ENCODE data around the gene FLT1.

FLT1 gene

GRCh38 chr13:28467034-28467433, 27.9 kb downstream of the FLT1 start:
- H4K20me1 ChIP-seq (ENCODE audit: insufficient read depth) = no peaks in the 10 kb centered on the region
- H3K27ac ChIP-seq = no peak overlapping the region
- TF ChIP-seq, protein P1, sequence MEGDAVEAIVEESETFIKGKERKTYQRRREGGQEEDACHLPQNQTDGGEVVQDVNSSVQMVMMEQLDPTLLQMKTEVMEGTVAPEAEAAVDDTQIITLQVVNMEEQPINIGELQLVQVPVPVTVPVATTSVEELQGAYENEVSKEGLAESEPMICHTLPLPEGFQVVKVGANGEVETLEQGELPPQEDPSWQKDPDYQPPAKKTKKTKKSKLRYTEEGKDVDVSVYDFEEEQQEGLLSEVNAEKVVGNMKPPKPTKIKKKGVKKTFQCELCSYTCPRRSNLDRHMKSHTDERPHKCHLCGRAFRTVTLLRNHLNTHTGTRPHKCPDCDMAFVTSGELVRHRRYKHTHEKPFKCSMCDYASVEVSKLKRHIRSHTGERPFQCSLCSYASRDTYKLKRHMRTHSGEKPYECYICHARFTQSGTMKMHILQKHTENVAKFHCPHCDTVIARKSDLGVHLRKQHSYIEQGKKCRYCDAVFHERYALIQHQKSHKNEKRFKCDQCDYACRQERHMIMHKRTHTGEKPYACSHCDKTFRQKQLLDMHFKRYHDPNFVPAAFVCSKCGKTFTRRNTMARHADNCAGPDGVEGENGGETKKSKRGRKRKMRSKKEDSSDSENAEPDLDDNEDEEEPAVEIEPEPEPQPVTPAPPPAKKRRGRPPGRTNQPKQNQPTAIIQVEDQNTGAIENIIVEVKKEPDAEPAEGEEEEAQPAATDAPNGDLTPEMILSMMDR (conservative IDR thresholded peaks at IDR 0.05; ENCODE audit: low read depth, low read length) = no peak
- no peaks in the 10 kb centered on the region for H3K36me3 ChIP-seq (ENCODE audit: insufficient read depth)
- H3K4me3 ChIP-seq (IDR thresholded peaks at IDR 0.05; ENCODE audit: insufficient read depth, low read depth, low read length) = no peak overlapping the region
- H3K9ac ChIP-seq = no peak overlapping the region
- H2AFZ ChIP-seq (ENCODE audit: low read depth) = no peak overlapping the region
- no peaks in the 10 kb centered on the region for H3K79me2 ChIP-seq (ENCODE audit: insufficient read depth, low read depth)
- no peaks in the 10 kb centered on the region for H3K4me1 ChIP-seq (ENCODE audit: low read depth, poor library complexity, severe bottlenecking)
- no peak overlapping the region for H3K4me2 ChIP-seq
- H3K27me3 ChIP-seq (ENCODE audit: insufficient read depth, low read depth) = no peaks in the 10 kb centered on the region

GRCh38 chr13:28466151-28466550, 28.8 kb downstream of the FLT1 start:
- no peak overlapping the region for H3K27ac ChIP-seq
- no peak overlapping the region for H2AFZ ChIP-seq (ENCODE audit: low read depth)
- H4K20me1 ChIP-seq (ENCODE audit: insufficient read depth) = no peaks in the 10 kb centered on the region
- no peaks in the 10 kb centered on the region for H3K27me3 ChIP-seq (ENCODE audit: insufficient read depth, low read depth)
- H3K9ac ChIP-seq = no peak overlapping the region
- H3K4me1 ChIP-seq (ENCODE audit: low read depth, poor library complexity, severe bottlenecking) = no peaks in the 10 kb centered on the region
- H3K4me3 ChIP-seq (IDR thresholded peaks at IDR 0.05; ENCODE audit: insufficient read depth, low read depth, low read length) = no peak overlapping the region
- no peaks in the 10 kb centered on the region for H3K36me3 ChIP-seq (ENCODE audit: insufficient read depth)
- no peaks in the 10 kb centered on the region for H3K79me2 ChIP-seq (ENCODE audit: insufficient read depth, low read depth)
- TF ChIP-seq, protein P1 (conservative IDR thresholded peaks at IDR 0.05; ENCODE audit: low read depth, low read length) = no peak
- H3K4me2 ChIP-seq = no peak overlapping the region

GRCh38 chr13:28464861-28465460, 30.0 kb downstream of the FLT1 start:
- Histone ChIP-seq H3K4me1 (ENCODE audit: low read depth, poor library complexity, severe bottlenecking) (no peaks in the 10 kb centered on the region), H3K27ac (no peak overlapping the region), H3K27me3 (ENCODE audit: insufficient read depth, low read depth) (no peaks in the 10 kb centered on the region), H3K4me2 (no peak overlapping the region), H3K4me3 (IDR thresholded peaks at IDR 0.05; ENCODE audit: insufficient read depth, low read depth, low read length) (no peak overlapping the region), H2AFZ (ENCODE audit: low read depth) (no peak overlapping the region), H3K36me3 (ENCODE audit: insufficient read depth) (no peaks in the 10 kb centered on the region), H3K9ac (no peak overlapping the region), H3K79me2 (ENCODE audit: insufficient read depth, low read depth) (no peaks in the 10 kb centered on the region), H4K20me1 (ENCODE audit: insufficient read depth) (no peaks in the 10 kb centered on the region)
- TF ChIP-seq, protein P1 (conservative IDR thresholded peaks at IDR 0.05; ENCODE audit: low read depth, low read length) = no peak

- no peak overlapping the region for H3K9ac ChIP-seq
- H3K27me3 ChIP-seq (ENCODE audit: insufficient read depth, low read depth) = no peaks in the 10 kb centered on the region
- TF ChIP-seq, protein P1 (conservative IDR thresholded peaks at IDR 0.05; ENCODE audit: low read depth, low read length) = no peak
- no peak overlapping the region for H3K4me2 ChIP-seq
- no peaks in the 10 kb centered on the region for H3K36me3 ChIP-seq (ENCODE audit: insufficient read depth)
- H2AFZ ChIP-seq (ENCODE audit: low read depth) = no peak overlapping the region
- no peak overlapping the region for H3K27ac ChIP-seq
- no peak overlapping the region for H3K4me3 ChIP-seq (IDR thresholded peaks at IDR 0.05; ENCODE audit: insufficient read depth, low read depth, low read length)
- no peaks in the 10 kb centered on the region for H4K20me1 ChIP-seq (ENCODE audit: insufficient read depth)
- H3K4me1 ChIP-seq (ENCODE audit: low read depth, poor library complexity, severe bottlenecking) = no peaks in the 10 kb centered on the region
- H3K79me2 ChIP-seq (ENCODE audit: insufficient read depth, low read depth) = no peaks in the 10 kb centered on the region
Observed at GRCh38 chr13:28463481-28463880, 31.4 kb downstream of the FLT1 start.
